ENCODE results near the gene SOX18.

The SOX18 gene

DNA sequence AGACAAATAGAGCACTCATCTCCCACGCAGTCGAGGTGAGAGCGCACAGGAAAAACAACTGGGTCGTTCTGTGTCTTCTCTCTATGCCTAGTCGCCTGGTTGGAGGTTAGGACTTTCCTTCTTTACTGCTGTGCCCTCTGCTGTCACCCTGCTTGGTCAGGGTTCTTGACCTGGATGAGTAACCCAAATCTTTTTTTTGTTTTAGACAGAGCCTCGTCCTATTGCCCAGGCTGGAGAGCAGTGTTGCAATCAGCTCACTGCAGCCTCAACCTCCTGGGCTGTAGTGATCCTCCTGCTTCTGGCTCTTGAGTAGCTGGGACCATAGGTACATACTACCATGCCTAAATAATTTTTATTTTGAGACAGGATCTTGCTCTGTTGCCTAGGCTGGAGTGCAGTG, 44.0 kb downstream of the SOX18 start:
- no peak for ATAC-seq
- TF ChIP-seq PPARA (CRISPR knock-in tag; IDR thresholded peaks at IDR 0.05; ENCODE audit: borderline replicate concordance) (no peak), ZNF8 (CRISPR knock-in tag; IDR thresholded peaks at IDR 0.05) (no peak), GLIS3 (CRISPR knock-in tag; IDR thresholded peaks at IDR 0.05) (no peak), TSHZ2 (CRISPR knock-in tag; IDR thresholded peaks at IDR 0.05) (no peak), TCF4 (CRISPR knock-in tag; IDR thresholded peaks at IDR 0.05; ENCODE audit: borderline replicate concordance) (no peak), ZC3H10 (CRISPR knock-in tag; IDR thresholded peaks at IDR 0.05) (no peak), POU6F1 (CRISPR knock-in tag; IDR thresholded peaks at IDR 0.05; ENCODE audit: borderline replicate concordance, low read depth) (no peak), ISL1 (CRISPR knock-in tag; IDR thresholded peaks at IDR 0.05) (no peak), TOX (CRISPR knock-in tag; IDR thresholded peaks at IDR 0.05; ENCODE audit: borderline replicate concordance) (no peak), ESRRG (CRISPR knock-in tag; IDR thresholded peaks at IDR 0.05) (no peak), ZNF70 (CRISPR knock-in tag; IDR thresholded peaks at IDR 0.05) (no peak), ZFP3 (CRISPR knock-in tag; IDR thresholded peaks at IDR 0.05) (no peak), OSR1 (CRISPR knock-in tag; IDR thresholded peaks at IDR 0.05) (no peak), ARNTL (CRISPR knock-in tag; IDR thresholded peaks at IDR 0.05; ENCODE audit: borderline replicate concordance, low read depth) (no peak)
- TF ChIP-seq, protein P1, sequence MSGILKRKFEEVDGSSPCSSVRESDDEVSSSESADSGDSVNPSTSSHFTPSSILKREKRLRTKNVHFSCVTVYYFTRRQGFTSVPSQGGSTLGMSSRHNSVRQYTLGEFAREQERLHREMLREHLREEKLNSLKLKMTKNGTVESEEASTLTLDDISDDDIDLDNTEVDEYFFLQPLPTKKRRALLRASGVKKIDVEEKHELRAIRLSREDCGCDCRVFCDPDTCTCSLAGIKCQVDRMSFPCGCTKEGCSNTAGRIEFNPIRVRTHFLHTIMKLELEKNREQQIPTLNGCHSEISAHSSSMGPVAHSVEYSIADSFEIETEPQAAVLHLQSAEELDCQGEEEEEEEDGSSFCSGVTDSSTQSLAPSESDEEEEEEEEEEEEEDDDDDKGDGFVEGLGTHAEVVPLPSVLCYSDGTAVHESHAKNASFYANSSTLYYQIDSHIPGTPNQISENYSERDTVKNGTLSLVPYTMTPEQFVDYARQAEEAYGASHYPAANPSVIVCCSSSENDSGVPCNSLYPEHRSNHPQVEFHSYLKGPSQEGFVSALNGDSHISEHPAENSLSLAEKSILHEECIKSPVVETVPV (CRISPR knock-in tag; IDR thresholded peaks at IDR 0.05): no peak
- TF ChIP-seq, protein P2, sequence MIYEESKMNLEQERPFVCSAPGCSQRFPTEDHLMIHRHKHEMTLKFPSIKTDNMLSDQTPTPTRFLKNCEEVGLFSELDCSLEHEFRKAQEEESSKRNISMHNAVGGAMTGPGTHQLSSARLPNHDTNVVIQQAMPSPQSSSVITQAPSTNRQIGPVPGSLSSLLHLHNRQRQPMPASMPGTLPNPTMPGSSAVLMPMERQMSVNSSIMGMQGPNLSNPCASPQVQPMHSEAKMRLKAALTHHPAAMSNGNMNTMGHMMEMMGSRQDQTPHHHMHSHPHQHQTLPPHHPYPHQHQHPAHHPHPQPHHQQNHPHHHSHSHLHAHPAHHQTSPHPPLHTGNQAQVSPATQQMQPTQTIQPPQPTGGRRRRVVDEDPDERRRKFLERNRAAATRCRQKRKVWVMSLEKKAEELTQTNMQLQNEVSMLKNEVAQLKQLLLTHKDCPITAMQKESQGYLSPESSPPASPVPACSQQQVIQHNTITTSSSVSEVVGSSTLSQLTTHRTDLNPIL (CRISPR knock-in tag; IDR thresholded peaks at IDR 0.05; ENCODE audit: low read depth): no peak

DNA sequence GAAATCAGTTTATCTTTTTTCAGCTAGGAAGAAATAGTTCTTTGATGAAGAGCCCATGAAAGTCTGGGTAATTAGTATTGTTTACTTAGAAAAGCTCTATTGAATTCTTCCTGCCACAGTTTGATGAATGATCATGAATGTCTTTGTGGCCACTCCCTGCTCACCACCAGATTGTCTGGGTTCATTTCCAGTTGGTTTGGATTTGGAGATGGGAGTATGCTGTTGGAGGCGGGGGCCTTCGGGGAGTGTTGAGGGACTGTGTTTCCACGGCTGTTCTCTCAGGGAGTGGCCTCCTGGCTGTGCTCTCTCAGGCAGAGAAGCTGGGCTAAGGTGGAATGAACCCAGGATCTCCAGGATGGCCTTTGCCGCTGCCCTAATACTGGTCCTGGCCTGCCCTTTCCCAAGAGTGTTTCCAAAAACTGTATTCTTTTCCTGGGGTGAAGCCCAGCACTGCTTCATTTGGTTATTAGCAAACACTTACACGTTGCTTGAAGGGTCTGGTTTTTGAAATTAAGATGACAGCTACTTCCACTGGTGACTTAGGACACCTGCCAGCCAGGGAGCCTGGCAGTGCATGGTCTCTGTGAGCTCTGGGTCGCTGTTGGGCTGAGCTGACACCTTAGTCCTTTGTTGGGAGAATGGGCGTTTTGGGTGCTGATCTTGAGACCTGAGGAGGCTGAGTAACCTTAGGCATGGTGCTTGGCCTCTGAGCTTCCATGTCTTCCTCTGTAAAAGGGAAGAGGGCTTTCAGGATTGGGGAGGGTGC, 45.3 kb downstream of the SOX18 start:
- no peak for ATAC-seq
- no peak for TF ChIP-seq GLIS3 (CRISPR knock-in tag; IDR thresholded peaks at IDR 0.05)
- TF ChIP-seq ZFP3 (CRISPR knock-in tag; IDR thresholded peaks at IDR 0.05): no peak
- TF ChIP-seq TSHZ2 (CRISPR knock-in tag; IDR thresholded peaks at IDR 0.05): no peak
- no peak for TF ChIP-seq ZNF70 (CRISPR knock-in tag; IDR thresholded peaks at IDR 0.05)
- TF ChIP-seq RARB (CRISPR knock-in tag; IDR thresholded peaks at IDR 0.05): no peak
- no peak for TF ChIP-seq OSR1 (CRISPR knock-in tag; IDR thresholded peaks at IDR 0.05)
- TF ChIP-seq CSDC2 (CRISPR knock-in tag; IDR thresholded peaks at IDR 0.05): no peak
- no peak for TF ChIP-seq TCF4 (CRISPR knock-in tag; IDR thresholded peaks at IDR 0.05; ENCODE audit: borderline replicate concordance)
- no peak for TF ChIP-seq ZC3H10 (CRISPR knock-in tag; IDR thresholded peaks at IDR 0.05)
- no peak for TF ChIP-seq ZFP30 (CRISPR knock-in tag; IDR thresholded peaks at IDR 0.05)
- TF ChIP-seq POU6F1 (CRISPR knock-in tag; IDR thresholded peaks at IDR 0.05; ENCODE audit: borderline replicate concordance, low read depth): no peak
- no peak for TF ChIP-seq PATZ1 (CRISPR knock-in tag; IDR thresholded peaks at IDR 0.05; ENCODE audit: borderline replicate concordance)
- no peak for TF ChIP-seq ESRRG (CRISPR knock-in tag; IDR thresholded peaks at IDR 0.05)
- TF ChIP-seq, protein P2 (CRISPR knock-in tag; IDR thresholded peaks at IDR 0.05; ENCODE audit: low read depth): no peak
- TF ChIP-seq, protein P1 (CRISPR knock-in tag; IDR thresholded peaks at IDR 0.05): no peak
- TF ChIP-seq ISL1 (CRISPR knock-in tag; IDR thresholded peaks at IDR 0.05): no peak
